Sigmoid colon (tissue), 3 donors: ENCODE measurements around the gene DENND5A.

Experiments used
- POLR2A ChIP-seq, 2 donors: fragments of 450-650 bp; IDR thresholded peaks; one replicate each; pipeline ENCODE4 v1.6.1; 2016; ENCODE audit warnings: antibody characterized with exemption in 2 of 2, mild to moderate bottlenecking in 2 of 2, moderate library complexity in 2 of 2
- TF ChIP-seq, protein P1 (sequence below), 4 experiments: fragments of 450-650 bp in 3 of 4; fragments of 200-600 bp in 1 of 4; IDR thresholded peaks; one replicate each; pipeline ENCODE4 v1.5.1; 2016 to 2019; ENCODE audit warnings: antibody characterized with exemption in 4 of 4, mild to moderate bottlenecking in 3 of 4, moderate library complexity in 2 of 4

DNA sequence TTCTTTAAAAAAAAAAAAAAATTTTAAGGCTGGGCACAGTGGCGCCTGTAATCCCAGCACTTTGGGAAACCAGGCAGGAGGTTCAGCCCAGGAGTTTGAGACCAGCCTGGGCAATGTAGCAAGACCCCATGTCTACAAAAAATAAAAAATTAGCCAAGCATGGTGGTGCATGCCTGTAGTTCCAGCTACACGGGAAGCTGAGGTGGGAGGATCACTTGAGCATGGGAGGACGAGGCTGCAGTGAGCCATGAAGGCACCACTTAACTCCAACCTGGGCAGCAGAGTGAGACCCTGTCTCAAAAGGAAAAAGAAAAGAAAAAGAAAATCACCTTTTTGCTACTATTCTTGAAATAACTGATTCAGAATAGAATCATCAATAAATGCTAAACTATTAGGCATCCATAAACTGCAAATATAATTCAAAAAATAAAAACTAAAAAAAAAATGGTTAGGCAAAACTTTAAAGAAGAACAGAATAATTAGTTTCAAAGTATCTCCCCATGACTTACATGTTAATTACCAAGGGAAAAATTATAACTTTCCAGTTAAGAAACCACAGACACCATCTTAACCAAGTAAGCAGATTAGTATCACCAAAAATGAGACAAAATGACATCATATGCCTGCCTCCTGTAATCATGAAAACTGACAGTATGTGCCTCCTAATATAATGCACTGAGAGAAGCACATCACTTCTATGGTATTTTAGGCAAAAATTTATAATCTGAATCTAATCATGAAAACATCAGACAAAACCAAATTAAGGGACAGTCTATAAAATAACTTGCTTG lies 63.6 kb downstream of the DENND5A start:
- TF ChIP-seq, protein P1, sequence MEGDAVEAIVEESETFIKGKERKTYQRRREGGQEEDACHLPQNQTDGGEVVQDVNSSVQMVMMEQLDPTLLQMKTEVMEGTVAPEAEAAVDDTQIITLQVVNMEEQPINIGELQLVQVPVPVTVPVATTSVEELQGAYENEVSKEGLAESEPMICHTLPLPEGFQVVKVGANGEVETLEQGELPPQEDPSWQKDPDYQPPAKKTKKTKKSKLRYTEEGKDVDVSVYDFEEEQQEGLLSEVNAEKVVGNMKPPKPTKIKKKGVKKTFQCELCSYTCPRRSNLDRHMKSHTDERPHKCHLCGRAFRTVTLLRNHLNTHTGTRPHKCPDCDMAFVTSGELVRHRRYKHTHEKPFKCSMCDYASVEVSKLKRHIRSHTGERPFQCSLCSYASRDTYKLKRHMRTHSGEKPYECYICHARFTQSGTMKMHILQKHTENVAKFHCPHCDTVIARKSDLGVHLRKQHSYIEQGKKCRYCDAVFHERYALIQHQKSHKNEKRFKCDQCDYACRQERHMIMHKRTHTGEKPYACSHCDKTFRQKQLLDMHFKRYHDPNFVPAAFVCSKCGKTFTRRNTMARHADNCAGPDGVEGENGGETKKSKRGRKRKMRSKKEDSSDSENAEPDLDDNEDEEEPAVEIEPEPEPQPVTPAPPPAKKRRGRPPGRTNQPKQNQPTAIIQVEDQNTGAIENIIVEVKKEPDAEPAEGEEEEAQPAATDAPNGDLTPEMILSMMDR (IDR thresholded peaks at IDR 0.05) = no peak
- no peak for TF ChIP-seq POLR2A (IDR thresholded peaks at IDR 0.05)
